Activated T-cell treated with anti-CD3 and anti-CD28 coated beads, Interleukin-2, amount 50 U/mL, for 4 hours (primary cell): ENCODE measurements around the gene CUX1. TPM values are rescaled to one million over a fixed set of nuclear protein-coding genes. Genes with fewer than 3 reads are reported as not detected.
"Not testable (repeated sequence)": the region's sequence is repeated elsewhere in the genome, so short reads cannot be mapped to it uniquely, and the experiment has no call there.

Experiments used
- ATAC-seq, 2 donors: fragments of 200-7000 bp; cut with Tn5 transposase; one replicate each; pipeline ENCODE4 v1.10.0; 2021
- DNase-seq: peaks from one replicate; pipeline ENCODE4 v3.0.0-alpha.2; 2020
- H3K27me3 Mint-ChIP-seq: one replicate; pipeline ENCODE4 v1.8.0; 2021; ENCODE audit warnings: low read depth, mixed read lengths
- H3K36me3 Mint-ChIP-seq: one replicate; pipeline ENCODE4 v1.8.0; 2022; ENCODE audit warnings: mixed read lengths; ENCODE audit not compliant: insufficient read depth
- H3K4me1 Mint-ChIP-seq: one replicate; pipeline ENCODE4 v1.8.0; 2021; ENCODE audit warnings: low read depth, mixed read lengths
- H3K4me3 Mint-ChIP-seq: one replicate; pipeline ENCODE4 v1.8.0; 2021; ENCODE audit warnings: mild to moderate bottlenecking, moderate library complexity, mixed read lengths
- H3K9me3 Mint-ChIP-seq: one replicate; pipeline ENCODE4 v1.8.0; 2021; ENCODE audit warnings: mixed read lengths
- total RNA-seq, 3 donors: library from RNA; stranded (reverse); gene quantifications; one replicate each; pipeline ENCODE4 v1.2.1, GENCODE V29; 2021

The CUX1 gene
- total RNA-seq, 3 donors from 2014 or later: 18.6 to 21.6 (median 20.7) TPM

DNA sequence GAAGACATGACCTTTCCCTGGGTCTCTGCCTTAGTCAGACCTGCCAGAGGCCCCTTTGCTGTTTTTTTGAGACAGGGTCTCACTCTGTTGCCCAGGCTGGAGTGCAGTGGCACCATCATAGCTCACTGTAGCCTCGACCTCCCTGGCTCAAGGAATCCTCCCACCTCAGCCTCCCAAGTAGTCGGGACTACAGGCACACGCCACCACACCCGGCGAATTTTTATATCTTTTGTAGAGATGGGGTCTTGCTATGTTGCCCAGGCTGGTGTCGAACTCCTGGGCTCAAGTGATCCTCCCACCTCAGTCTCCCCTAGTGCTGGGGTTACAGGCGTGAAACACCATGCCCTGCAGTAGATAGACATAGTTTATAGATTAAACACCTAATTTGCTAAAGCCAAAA, 366.4 kb downstream of the CUX1 start:
- DNase-seq, H3K4me1 Mint-ChIP-seq, H3K27me3 Mint-ChIP-seq, H3K9me3 Mint-ChIP-seq, H3K4me3 Mint-ChIP-seq, ATAC-seq: not testable (repeated sequence)
- H3K36me3 Mint-ChIP-seq: peaks cover 20% of the 10 kb centered on the region

DNA sequence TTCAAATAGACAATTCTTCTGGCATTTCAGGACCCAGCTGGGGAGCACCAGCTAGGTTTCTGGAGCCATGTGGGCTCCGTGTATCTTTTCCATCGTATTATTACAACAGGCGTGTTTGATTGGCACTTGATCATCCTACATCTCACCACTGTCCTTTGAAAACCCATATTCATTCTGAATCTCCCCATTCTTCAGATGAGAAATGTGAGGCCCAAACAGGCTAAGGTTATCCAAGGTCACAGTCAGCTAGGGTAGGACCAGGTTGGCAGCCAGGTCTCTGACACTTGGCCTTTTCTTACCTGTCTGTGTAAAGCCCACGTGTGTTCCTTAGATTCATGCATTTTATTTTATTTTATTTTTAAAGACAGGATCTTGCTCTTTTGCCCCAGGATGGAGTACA, 366.9 kb downstream of the CUX1 start:
- H3K36me3 Mint-ChIP-seq: peaks cover 18% of the 10 kb centered on the region
- DNase-seq (no peak), ATAC-seq (no peak)
- H3K27me3 Mint-ChIP-seq: no peaks in the 10 kb centered on the region
- H3K9me3 Mint-ChIP-seq: no peaks in the 10 kb centered on the region
- H3K4me3 Mint-ChIP-seq: no peak overlapping the region
- H3K4me1 Mint-ChIP-seq: no peaks in the 10 kb centered on the region

DNA sequence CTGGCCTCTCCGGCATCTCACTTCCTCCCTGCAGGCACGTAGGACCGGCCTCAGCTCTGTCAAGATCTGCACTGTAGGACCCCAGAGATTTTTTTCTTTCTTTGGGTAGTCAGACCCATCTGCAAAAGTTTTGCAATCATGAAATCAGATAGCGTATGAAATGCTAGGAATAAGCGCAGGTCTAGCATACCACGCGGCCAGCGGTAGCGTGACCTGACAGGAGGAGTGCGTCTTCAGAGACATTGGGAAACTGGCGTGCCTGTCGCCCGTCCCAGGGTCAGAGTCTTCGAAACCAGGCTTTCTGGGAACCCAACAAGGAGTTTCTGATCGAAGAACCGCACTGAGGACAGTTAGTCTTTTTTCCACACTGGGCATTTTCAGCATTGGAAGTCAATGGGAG, 368.4 kb downstream of the CUX1 start:
- Mint-ChIP-seq H3K4me1 (no peaks in the 10 kb centered on the region), H3K9me3 (no peaks in the 10 kb centered on the region), H3K36me3 (peaks cover 21% of the 10 kb centered on the region), H3K27me3 (no peaks in the 10 kb centered on the region), H3K4me3 (no peak overlapping the region)
- DNase-seq (no peak), ATAC-seq (no peak)

DNA sequence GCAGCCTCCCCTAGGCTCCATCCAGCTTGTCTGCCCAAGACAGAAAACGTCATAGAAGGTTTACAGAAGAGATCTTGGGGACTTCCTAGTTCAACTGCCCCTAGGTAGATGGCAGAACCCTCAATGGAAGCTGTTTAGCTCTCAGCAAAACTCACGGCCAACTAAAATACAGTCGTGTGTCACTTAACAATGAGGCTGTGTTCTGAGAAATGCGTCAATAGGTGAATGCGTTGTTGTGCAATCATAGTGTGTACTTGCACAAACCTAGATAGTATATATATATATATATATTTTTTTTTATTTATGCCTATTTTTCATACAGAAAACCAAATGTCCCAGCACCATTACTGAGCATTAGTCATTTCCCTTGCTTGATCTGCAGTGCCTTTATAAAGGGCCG, 368.9 kb downstream of the CUX1 start:
- Mint-ChIP-seq H3K4me3 (no peak overlapping the region), H3K27me3 (no peaks in the 10 kb centered on the region), H3K4me1 (no peaks in the 10 kb centered on the region), H3K9me3 (no peaks in the 10 kb centered on the region), H3K36me3 (peaks cover 20% of the 10 kb centered on the region)
- DNase-seq: no peak
- no peak for ATAC-seq

DNA sequence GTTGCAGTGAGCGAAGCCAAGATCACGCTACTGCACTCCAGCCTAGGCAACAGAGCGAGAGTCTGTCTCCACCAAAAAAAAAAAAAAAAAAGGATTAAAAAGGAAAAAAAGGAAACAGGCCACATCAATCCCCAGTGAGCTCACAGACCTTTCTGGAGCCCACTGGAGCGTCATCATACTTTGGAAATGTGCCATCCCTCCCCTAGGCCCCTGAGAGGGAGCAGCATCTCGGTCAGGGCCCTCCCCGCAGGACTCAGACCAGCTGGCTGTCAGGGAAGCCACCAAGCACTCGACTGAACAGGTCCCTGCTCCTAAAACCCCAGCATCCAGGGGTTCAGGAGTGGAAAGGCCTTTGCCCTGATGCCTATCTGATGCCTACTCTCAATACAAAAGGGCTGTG, 371.3 kb downstream of the CUX1 start:
- no peaks in the 10 kb centered on the region for H3K27me3 Mint-ChIP-seq
- H3K36me3 Mint-ChIP-seq: peaks cover 17% of the 10 kb centered on the region
- no peaks in the 10 kb centered on the region for H3K9me3 Mint-ChIP-seq
- no peaks in the 10 kb centered on the region for H3K4me1 Mint-ChIP-seq
- no peak overlapping the region for H3K4me3 Mint-ChIP-seq
- ATAC-seq (no peak), DNase-seq (no peak)

DNA sequence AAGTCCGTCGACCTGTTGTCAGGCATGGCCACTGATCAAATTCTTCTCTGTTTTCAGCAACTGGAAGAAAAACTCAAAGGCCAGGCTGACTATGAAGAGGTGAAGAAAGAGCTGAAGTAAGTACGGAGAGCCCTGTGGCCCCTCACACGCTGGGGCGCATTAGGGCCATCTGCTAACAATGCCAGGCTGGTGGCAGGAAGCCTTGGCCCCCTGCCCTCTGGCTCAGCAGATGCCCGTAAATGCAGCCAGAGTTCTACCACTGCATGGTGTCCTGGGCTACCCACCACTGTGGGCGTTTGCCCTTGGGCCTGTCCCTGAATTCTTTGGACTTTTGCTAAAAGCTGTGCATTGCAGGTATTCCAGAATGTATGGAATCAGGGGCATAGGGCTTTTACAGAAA, 372.3 kb downstream of the CUX1 start:
- DNase-seq (no peak), ATAC-seq (no peak)
- H3K27me3 Mint-ChIP-seq: no peaks in the 10 kb centered on the region
- H3K9me3 Mint-ChIP-seq: no peaks in the 10 kb centered on the region
- no peaks in the 10 kb centered on the region for H3K4me1 Mint-ChIP-seq
- H3K36me3 Mint-ChIP-seq: peaks cover 20% of the 10 kb centered on the region
- no peak overlapping the region for H3K4me3 Mint-ChIP-seq

DNA sequence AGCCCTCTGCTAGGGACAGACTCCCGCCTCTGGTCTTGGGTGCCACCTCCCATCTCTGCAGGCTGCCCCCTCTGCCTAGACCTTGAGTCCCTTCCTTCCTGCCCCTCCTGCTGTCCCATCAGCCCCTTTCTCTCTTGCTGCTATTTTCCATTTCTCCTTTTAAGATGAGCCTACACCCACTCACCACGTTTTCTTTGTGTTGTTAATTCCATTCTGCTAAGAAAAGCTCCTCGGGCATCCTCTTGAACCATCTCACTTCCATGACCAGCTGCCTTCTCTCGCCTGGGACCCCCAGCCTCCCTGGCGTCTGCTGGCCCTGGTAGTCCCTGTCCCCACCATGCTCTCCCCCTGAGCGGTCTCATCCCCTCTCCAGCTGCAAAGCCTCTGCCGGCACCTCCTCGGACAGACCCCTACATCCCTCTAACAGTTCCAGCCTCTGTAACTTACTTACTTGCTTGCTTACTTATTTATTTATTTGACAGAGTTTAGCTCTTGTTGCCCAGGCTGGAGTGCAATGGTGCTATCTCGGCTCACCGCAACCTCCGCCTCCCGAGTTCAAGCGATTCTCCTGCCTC, 373.4 kb downstream of the CUX1 start:
- ATAC-seq (no peak), DNase-seq (no peak)
- Mint-ChIP-seq H3K9me3 (no peaks in the 10 kb centered on the region), H3K36me3 (peaks cover 18% of the 10 kb centered on the region), H3K4me1 (no peaks in the 10 kb centered on the region), H3K27me3 (no peaks in the 10 kb centered on the region), H3K4me3 (no peak overlapping the region)

DNA sequence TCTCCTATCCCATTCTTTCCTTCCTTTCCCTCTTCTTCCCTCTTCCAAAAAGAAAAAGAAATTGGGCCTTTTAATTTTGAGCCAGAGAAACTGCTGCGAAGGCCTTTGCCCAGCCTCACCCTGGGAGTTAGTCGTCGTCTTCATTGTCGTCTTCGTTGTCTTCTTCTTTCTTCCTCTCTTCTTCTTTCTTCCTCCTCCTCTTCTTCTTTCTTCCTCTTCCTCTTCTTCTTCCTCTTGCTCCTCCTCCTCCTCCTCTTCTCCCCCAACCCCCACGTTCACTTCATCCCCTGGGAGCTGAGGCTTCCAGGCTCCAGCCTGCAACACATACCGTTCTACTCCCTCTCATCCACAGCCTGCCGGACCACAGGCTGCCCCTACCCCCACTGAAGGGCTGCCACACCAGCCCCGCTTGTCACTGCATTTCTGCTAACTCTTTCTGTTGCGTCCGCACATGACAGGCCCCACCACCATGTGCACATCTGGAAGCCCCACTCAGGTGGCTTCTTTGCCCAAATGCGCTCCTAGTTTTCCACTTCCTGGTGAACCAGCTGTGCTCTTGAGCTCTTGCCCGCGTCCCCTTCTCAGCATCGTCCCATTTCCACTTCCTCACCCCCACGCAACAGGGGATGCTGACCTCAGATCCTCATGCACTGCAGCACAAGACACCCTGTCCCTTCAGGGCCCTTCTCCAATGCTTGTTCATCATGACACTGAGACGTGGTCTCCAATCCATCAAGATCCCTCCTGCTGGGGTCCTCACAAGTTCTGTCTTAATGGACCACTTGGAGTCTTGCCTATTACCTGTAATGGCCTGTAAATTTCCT, 374.3 kb downstream of the CUX1 start:
- peaks cover 21% of the 10 kb centered on the region for H3K36me3 Mint-ChIP-seq
- ATAC-seq: no peak

DNA sequence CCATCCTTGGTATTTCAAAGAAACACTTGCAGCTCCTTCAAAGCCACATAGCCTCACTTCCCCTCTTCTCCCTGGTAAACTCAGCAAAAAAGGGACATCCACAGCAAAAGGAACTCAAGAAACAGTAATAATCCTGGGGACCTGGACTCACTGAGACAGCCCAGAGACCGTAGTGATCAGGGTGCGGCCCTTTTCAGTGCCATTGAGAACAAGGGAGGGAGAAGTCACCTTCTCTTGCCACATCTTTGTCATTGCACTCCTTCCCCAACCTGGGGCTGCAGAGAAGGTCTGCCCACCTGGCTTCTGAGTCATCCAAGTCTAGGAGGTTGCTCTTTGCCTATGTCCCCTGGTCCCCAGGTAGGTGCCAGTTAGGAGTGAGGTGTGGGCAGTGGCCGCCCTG, 375.4 kb downstream of the CUX1 start:
- ATAC-seq (no peak), DNase-seq (no peak)
- Mint-ChIP-seq H3K4me3 (no peak overlapping the region), H3K4me1 (no peaks in the 10 kb centered on the region), H3K36me3 (peaks cover 27% of the 10 kb centered on the region), H3K27me3 (no peaks in the 10 kb centered on the region), H3K9me3 (no peaks in the 10 kb centered on the region)

More for the DNA sequence above, 374.3 kb downstream of the CUX1 start:
- H3K4me3 Mint-ChIP-seq: no peak overlapping the region
- H3K4me1 Mint-ChIP-seq: no peaks in the 10 kb centered on the region
- no peak for DNase-seq
- no peaks in the 10 kb centered on the region for H3K27me3 Mint-ChIP-seq
- no peaks in the 10 kb centered on the region for H3K9me3 Mint-ChIP-seq

DNA sequence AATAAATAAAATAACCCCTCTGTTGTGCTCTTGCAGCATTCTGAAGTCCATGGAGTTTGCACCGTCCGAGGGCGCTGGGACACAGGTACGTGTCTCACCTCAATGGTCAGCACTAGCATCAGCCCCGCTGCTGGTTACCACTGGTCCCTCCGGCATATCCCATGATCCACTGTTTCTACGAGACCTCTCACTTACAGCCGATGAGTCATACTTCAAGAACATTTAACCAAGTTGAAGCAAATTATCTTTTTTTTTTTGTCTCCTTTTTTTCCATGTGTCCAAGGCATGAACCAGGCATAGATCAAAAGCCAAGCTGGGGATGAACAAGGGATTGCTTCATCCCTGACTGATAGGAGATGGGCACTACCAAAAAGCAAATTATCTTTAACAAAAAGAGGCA, 376.4 kb downstream of the CUX1 start:
- Mint-ChIP-seq H3K4me3 (no peak overlapping the region), H3K9me3 (no peaks in the 10 kb centered on the region), H3K36me3 (peaks cover 27% of the 10 kb centered on the region), H3K4me1 (no peaks in the 10 kb centered on the region), H3K27me3 (no peaks in the 10 kb centered on the region)
- no peak for DNase-seq
- no peak for ATAC-seq

DNA sequence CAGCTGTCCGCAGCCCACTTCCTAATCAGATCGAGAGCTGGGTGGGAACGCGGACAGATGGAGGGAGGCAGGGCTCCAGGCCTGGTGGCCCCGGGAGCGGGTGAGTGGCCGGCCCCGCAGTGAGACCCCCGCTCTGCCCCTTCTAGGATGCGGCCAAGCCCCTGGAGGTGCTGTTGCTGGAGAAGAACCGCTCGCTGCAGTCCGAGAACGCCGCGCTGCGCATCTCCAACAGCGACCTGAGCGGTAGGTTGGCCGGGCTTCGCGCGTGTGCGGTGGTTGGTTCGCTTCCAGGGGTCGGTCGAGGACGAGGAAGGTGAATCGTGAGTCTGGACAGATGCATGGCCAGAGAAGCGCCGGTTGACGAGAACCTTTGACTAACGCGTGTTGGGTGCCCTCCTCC, 377.9 kb downstream of the CUX1 start:
- Mint-ChIP-seq H3K27me3 (no peaks in the 10 kb centered on the region), H3K9me3 (no peaks in the 10 kb centered on the region), H3K4me3 (no peak overlapping the region), H3K36me3 (peaks cover 29% of the 10 kb centered on the region), H3K4me1 (no peaks in the 10 kb centered on the region)
- ATAC-seq: no peak
- DNase-seq: no peak

DNA sequence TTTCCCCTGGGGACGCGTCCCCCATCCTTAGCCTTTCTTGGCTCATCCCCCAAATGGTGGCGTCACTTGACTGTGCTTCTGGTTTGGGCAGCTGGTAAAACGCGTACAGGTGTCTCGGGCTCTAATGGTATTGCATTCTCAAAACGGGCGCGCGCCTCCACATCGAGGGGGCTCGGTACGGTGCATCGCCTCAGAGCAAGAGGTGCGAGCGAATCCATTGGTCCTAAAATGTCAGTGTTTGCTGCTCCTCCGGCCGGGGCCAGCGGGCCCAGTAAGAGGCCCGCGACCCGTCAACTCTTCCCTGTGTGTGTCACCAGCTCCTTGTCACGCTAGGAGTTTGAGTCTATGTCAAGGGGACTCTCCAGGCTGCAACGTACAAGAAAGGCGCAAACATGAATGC, 378.6 kb downstream of the CUX1 start:
- DNase-seq (no peak), ATAC-seq (no peak)
- peaks cover 24% of the 10 kb centered on the region for H3K36me3 Mint-ChIP-seq
- H3K27me3 Mint-ChIP-seq: no peaks in the 10 kb centered on the region
- no peaks in the 10 kb centered on the region for H3K4me1 Mint-ChIP-seq
- no peak overlapping the region for H3K4me3 Mint-ChIP-seq
- no peaks in the 10 kb centered on the region for H3K9me3 Mint-ChIP-seq

DNA sequence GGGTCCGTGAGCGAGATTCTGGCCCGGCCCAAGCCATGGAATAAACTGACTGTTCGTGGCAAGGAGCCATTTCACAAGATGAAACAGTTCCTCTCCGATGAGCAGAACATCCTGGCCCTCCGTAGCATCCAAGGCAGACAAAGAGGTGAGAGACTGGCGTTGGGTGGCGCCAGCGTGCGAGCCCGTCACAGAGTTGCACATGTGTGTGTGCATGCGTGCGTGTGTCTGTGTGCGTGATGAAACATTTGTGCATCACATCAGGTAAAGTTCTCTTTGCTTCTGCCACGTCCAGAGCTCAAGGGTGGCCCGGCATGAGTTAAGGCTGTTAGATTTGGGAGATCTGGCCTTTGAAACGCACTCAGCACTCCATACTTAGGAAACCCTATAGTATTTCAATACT, 379.7 kb downstream of the CUX1 start:
- Mint-ChIP-seq H3K9me3 (no peaks in the 10 kb centered on the region), H3K4me1 (no peaks in the 10 kb centered on the region), H3K27me3 (no peaks in the 10 kb centered on the region), H3K4me3 (no peak overlapping the region), H3K36me3 (peaks cover 22% of the 10 kb centered on the region)
- ATAC-seq: no peak
- no peak for DNase-seq

DNA sequence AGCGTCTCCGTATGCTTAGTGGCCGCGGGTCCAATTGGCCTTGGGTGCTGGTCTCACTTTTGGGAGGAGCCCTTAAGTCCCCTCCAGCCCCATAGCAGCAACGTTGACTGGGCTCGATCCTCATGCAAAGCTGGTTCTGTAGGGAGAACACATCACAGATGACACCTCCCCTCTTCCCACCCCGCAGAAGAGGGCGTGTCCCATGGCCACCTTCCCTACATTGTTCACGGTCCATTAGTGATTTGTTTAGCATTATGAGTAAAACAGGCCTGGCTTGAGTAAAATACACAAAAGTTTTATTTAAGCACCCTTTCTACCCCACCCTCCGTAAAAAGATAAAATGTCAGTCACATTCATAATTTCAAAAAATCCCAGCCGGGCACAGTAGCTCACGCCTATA, 380.2 kb downstream of the CUX1 start:
- Mint-ChIP-seq H3K27me3 (no peaks in the 10 kb centered on the region), H3K4me1 (no peaks in the 10 kb centered on the region), H3K4me3 (no peak overlapping the region), H3K9me3 (no peaks in the 10 kb centered on the region), H3K36me3 (peaks cover 21% of the 10 kb centered on the region)
- ATAC-seq: no peak
- no peak for DNase-seq

DNA sequence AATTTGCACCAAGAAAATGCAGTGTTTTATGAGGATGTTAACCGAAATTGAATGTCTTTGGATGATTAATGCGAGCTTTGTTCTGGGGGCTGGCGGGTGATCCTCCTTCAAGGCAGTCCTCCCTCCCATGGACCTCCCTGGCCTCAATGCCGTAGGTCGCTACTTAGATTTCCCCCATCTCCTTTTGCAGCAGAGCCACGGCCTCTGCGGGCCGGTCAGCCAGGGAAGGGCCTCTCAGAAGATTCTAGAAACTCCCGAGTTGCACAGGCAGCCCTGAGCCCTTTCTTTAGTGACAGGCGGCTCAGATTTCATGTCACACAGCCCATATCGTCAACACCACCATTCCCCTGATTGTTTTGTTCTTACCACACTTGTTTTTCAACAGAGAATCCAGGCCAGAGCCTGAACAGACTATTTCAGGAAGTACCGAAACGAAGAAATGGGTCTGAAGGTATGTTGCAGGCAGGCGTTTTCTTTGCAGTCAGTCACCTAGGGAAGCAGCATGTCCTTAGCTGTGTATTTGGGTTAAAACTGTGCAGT, 381.1 kb downstream of the CUX1 start:
- H3K36me3 Mint-ChIP-seq: peaks cover 24% of the 10 kb centered on the region
- no peaks in the 10 kb centered on the region for H3K27me3 Mint-ChIP-seq

More for the DNA sequence above, 381.1 kb downstream of the CUX1 start:
- no peaks in the 10 kb centered on the region for H3K4me1 Mint-ChIP-seq
- ATAC-seq: no peak
- no peak for DNase-seq
- no peak overlapping the region for H3K4me3 Mint-ChIP-seq
- no peaks in the 10 kb centered on the region for H3K9me3 Mint-ChIP-seq
